SU-DHL-6 (cell line): ENCODE results near the gene CELSR3.

Experiments used
- EZH2phosphoT487 ChIP-seq: fragments of 200-600 bp; sonication (generic), shearing (Covaris generic); conservative IDR thresholded peaks from 2 replicates; pipeline ENCODE4 v1.6.1; 2018; ENCODE audit warnings: mild to moderate bottlenecking, antibody characterized with exemption, low read length, moderate library complexity, mixed read lengths
- TF ChIP-seq, protein P1 (sequence below): fragments of 200-600 bp; sonication (generic); IDR thresholded peaks from one replicate; pipeline ENCODE4 v1.5.1; 2017; ENCODE audit warnings: antibody characterized with exemption, mild to moderate bottlenecking, low read length, moderate library complexity; ENCODE audit not compliant: insufficient read depth, poor library complexity, severe bottlenecking

DNA sequence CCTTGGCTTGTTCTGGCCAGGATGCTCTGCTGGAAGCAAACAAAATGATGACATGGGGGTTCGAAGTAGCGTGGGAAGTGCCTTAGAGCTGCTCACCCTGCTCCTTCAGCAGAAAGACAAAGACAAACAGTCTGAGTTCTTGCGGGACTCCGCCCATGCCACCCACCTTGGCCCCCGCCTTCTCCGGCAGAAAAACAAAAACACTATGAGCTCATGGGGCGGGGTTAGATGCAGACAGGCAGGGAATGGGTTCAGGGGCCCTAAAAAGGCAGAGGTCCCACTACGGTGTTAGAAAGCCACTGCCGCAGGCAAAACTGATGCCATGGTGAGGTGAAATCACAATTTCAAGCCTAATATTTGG is 32.7 kb upstream of the CELSR3 start:
- TF ChIP-seq, protein P1, sequence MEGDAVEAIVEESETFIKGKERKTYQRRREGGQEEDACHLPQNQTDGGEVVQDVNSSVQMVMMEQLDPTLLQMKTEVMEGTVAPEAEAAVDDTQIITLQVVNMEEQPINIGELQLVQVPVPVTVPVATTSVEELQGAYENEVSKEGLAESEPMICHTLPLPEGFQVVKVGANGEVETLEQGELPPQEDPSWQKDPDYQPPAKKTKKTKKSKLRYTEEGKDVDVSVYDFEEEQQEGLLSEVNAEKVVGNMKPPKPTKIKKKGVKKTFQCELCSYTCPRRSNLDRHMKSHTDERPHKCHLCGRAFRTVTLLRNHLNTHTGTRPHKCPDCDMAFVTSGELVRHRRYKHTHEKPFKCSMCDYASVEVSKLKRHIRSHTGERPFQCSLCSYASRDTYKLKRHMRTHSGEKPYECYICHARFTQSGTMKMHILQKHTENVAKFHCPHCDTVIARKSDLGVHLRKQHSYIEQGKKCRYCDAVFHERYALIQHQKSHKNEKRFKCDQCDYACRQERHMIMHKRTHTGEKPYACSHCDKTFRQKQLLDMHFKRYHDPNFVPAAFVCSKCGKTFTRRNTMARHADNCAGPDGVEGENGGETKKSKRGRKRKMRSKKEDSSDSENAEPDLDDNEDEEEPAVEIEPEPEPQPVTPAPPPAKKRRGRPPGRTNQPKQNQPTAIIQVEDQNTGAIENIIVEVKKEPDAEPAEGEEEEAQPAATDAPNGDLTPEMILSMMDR, result no peak
- no peak for TF ChIP-seq EZH2phosphoT487
